GM20000 (cell line): ENCODE measurements around the gene MAFG.

Source experiments
- DNase-seq: peaks from one replicate; pipeline ENCODE4 v3.0.0; 2012; ENCODE audit warnings: low spot score
- TF ChIP-seq, protein P1 (sequence below): IDR thresholded peaks from 2 replicates; pipeline ENCODE4 v1.5.1; 2012; ENCODE audit warnings: mild to moderate bottlenecking, control low read depth; ENCODE audit errors: extremely low read depth, missing control alignments

MAFG gene

GRCh38 chr17:81902023-81902652 is 25.4 kb downstream of the MAFG start, which contains the start of gene NPB:
Gene NPB (plus strand): TSS chr17:81902238. CDS start chr17:81902278, 40 bp downstream.
- TF ChIP-seq, protein P1, sequence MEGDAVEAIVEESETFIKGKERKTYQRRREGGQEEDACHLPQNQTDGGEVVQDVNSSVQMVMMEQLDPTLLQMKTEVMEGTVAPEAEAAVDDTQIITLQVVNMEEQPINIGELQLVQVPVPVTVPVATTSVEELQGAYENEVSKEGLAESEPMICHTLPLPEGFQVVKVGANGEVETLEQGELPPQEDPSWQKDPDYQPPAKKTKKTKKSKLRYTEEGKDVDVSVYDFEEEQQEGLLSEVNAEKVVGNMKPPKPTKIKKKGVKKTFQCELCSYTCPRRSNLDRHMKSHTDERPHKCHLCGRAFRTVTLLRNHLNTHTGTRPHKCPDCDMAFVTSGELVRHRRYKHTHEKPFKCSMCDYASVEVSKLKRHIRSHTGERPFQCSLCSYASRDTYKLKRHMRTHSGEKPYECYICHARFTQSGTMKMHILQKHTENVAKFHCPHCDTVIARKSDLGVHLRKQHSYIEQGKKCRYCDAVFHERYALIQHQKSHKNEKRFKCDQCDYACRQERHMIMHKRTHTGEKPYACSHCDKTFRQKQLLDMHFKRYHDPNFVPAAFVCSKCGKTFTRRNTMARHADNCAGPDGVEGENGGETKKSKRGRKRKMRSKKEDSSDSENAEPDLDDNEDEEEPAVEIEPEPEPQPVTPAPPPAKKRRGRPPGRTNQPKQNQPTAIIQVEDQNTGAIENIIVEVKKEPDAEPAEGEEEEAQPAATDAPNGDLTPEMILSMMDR: no peak
- no peak for DNase-seq

- no peak for DNase-seq
- TF ChIP-seq, protein P1: no peak
Measured at GRCh38 chr17:81901167-81902022, 26.1 kb downstream of the MAFG start.

GRCh38 chr17:81900181-81900820 is 27.2 kb downstream of the MAFG start:
- TF ChIP-seq, protein P1: no peak
- no peak for DNase-seq

- no peak for DNase-seq
- TF ChIP-seq, protein P1: no peak
Measured at GRCh38 chr17:81899514-81900166, 27.9 kb downstream of the MAFG start.

- TF ChIP-seq, protein P1: no peak
- no peak for DNase-seq
Measured at GRCh38 chr17:81898885-81899284, 28.6 kb downstream of the MAFG start.

GRCh38 chr17:81898029-81898866 is 29.3 kb downstream of the MAFG start:
- TF ChIP-seq, protein P1: no peak

More at GRCh38 chr17:81898029-81898866, 29.3 kb downstream of the MAFG start:
- DNase-seq: no peak
